Occipital lobe (tissue), 2 donors: ENCODE data around the gene PRR33. TPM values are rescaled to one million over a fixed set of nuclear protein-coding genes. Genes with fewer than 3 reads are reported as not detected.
A peak's percentile ranks its signal among the peaks of the same experiment; 100 is the strongest.
"Not testable (repeated sequence)": the region's sequence is repeated elsewhere in the genome, so short reads cannot be mapped to it uniquely, and the experiment has no call there.

Experiments
- DNase-seq: peaks from one replicate; lab custom pipeline; 2025; lab: John Stamatoyannopoulos, UW
- total RNA-seq: library from RNA; depleted of rRNA; stranded (reverse); fragments of >200 nt; gene quantifications from one replicate; pipeline ENCODE4 v1.2.3, GENCODE V29; 2014

The PRR33 gene
- total RNA-seq, 1 donor from 2014 or later: not detected

DNA sequence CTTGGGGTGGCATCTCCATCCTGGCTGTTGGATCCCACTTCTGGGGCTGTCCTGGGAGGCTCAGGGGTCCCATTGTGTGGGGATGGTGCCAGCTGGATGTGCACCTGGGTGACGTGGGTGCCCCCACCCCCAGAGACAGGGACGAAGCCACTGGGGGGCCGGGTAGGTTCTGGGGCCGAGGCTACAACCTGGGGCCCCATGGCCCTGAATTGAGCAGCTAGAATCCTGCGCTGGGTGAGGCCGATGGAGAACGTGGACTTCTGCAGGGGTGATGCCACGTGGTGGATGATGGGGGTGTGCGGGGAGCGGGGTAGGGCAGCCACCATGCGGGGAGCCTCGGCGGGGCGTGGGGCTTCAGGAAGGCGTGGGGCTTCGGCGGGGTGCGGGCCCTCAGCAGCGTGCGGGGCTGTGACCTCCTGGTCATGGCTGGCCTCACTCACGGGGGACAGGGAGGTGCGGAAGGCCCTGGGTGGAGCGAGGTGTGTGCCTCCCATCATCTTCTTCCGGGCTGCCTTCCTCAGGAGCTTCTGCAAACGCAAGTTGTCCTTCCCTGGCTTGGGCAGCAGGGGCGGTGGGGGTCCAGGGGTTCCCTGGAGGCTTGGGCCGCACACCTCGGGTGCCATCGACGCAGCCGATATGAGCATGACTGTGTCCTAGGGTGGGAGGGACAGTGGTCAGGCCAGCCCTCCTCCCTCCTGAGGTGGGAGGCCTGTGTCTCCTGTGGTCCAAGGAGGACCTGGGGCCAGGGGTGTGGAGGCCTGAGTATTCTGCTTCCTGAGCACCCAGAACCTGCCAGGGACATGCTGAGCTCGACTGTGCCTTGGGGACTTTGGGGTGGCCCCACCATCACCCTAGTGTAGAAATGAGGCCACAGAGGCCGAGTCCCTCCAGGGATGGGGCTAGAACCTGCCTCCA is 1.5 kb downstream of the PRR33 start:
- no peak for DNase-seq

DNA sequence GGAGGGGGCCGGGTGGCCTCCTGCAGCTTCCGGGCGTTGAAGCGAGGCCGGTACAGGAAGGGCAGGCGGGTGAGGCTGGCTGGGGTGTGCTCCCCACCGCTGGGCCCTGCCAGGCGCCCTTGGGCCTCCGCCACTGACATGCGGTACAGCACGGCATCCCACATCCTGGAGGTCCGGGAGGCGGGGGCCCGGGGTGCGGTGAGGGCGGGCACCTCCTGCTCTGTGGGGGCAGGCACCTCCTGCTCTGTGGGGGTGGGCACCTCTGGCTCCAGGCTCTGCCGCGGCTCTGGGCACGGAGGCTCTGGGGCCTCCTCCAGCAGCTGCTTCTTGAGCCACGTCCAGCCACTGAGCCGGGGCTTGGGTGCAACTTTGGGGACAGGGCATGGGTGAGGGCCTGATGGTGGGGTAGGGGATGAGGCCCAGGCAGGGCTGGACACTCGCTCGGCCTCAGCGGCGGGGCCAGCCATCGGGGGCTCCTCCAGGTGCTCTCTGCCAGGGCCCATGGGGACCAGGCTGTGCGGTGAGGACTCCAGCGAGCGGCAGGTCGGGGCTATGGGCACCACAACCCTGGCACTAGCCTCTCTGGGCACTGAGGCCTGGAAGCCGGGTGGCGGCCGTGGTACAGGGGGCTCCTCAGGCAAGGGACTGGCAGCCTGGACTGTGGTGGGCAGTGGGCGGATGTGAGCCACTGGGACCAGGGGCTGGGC is 2.3 kb downstream of the PRR33 start:
- no peak for DNase-seq

DNA sequence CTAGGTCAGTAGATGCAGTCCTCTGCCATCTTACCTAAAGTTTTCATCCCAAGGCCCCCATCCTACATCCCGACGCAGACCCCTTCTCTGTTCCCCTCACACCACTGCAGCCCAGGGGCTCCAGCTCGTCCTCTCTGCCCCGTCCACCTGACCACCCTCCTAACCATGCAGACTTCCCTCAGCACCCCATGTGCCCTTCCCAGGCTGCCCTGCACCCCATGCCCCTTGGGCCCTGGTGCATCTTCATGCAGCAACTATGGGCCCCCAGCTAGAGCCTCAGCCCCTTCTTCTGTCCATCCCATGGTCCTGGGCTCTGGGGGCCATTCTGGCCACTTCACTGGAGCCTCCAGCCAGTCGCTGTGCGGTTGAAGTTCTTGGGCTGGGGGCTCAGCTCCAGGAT is 2.9 kb downstream of the PRR33 start:
- no peak for DNase-seq

DNA sequence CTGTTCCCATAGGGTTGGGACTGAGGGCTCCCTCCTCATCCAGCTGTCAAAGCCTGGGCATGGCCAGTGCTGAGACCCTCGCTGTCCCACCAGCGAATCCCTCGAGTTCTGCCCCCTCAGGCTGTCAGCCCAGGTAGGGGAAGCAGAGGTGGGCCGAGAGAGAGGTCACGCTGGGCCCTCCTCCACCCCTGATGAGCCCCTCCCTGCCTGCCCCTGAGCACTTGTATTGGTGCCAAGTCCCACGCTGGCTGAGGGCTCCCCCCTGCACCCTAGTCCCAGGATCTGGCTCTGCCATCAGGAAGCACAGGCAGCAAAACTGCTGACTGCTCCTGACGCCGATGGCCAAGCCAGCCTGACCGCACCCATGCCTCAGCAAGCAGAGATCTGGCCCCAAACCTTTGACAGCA is 3.3 kb downstream of the PRR33 start:
- no peak for DNase-seq

DNA sequence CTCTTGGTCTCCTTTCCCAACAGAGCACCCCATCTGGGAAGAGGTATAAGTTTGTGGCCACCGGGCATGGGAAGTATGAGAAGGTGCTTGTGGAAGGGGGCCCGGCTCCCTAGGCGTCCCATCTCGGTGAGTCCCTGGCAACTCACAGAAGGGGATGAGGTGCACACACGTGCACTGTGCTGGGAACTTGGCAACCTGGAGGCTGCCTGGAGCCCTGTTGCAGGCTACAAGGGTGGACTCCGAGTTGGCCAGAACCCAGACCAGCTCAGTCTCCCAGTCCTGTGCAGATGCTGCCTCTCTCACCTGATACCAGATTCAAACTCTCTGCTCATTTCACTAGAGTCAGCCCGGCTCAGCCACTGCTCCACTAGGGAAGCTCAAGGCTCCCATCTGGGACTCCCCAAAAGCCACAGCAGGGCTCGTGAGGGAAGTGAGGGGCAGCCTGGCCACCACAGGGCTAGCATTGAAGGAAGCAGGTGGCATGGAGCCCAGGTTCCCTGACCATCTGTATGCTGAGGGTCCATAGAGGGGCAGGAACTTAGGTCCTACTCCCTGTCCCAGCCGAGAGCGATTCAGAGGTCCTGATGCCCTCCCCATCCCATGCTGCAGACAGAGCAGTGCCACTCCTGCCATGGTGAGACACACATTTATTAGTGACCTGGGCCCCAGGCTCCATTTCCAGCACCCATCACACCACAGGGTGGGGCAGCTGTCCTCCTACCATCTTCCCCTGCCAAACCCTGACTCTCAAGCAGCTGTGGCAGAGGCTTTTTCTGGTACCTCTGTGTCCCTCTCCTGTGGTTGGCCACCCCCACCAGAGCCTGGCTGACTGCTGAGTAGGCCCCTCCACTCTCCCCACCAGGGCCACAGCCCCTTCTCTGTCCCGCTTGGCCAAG is 4.0 kb downstream of the PRR33 start:
- DNase-seq: no peak

DNA sequence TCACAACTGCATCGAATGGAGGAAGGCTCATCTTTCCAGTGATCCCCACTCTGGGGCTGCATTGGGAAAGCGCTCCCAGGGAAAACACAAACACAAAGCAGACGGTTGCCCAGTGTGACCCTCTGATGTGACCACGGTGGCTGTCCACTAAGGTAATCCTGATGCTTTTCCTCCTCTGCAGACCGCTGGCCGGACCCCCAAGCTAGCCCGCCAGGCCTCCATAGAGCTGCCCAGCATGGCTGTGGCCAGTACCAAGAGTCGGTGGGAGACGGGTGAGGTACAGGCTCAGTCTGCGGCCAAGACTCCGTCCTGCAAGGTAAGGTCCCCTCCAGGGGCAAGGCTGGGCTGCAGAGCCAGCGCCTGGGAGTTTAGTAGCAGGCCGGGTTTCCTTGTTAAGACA is 5.1 kb downstream of the PRR33 start:
- DNase-seq: not testable (repeated sequence)

DNA sequence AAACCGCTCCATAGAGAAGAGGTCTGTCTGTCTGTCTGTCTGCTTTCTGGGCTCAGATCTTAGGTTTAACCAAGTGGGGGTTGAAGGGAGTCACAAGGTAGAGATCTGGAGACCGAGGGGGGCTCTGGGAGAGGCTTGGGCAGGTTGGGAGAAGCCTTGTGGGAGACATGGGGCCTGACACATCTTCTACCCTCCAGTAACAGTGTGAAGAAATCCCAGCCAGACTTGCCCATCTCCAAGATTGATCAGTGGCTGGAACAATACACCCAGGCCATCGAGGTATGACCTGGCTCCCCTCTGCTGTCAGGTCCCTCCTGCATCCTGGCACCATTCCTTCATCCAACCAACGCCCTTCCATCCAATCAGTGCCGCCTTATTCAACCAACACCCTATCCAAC is 7.4 kb downstream of the PRR33 start:
- no peak for DNase-seq

DNA sequence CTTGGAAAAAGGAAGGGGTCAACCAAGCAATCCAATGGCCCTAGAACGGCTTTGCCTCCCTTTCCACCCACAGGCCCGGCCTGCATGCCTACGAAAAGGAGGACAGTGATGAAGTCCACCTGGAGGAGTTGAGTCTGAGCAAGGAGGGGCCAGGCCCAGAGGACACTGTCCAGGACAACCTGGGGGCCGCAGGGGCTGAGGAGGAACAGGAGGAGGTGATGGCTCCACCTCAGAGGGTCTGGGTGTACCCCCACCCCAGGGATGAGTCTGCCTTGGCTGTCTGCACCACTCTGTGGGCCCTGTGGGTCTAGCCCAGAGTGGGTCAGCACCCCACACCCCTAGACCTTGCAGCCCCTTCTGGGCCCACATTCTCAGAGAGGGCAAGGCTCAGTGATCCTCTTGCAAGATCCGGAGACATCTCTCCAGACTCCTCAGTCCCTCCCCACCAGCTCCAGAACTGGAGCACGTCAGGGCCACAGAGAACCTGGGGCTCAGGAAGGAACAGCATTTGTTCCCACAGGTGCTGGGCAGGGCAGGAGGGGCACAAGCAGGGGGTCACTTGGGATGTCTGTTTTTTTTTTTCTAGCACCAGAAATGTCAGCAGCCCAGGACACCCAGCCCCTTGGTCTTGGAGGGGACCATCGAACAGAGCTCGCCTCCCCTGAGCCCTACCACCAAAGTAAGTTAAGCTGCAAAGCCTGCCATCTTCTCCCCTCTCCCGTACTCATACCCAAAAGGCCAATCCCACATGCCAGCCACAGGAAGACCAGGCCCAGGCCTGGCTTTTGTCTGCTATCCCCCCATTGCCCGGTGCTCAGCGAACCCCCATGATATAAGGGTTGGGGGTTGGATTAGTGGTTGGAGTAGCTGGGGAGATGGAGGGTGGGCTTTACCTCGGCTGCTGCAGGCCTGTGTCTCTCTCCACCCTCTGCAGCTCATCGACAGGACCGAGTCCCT is 8.1 kb downstream of the PRR33 start:
- no peak for DNase-seq

DNA sequence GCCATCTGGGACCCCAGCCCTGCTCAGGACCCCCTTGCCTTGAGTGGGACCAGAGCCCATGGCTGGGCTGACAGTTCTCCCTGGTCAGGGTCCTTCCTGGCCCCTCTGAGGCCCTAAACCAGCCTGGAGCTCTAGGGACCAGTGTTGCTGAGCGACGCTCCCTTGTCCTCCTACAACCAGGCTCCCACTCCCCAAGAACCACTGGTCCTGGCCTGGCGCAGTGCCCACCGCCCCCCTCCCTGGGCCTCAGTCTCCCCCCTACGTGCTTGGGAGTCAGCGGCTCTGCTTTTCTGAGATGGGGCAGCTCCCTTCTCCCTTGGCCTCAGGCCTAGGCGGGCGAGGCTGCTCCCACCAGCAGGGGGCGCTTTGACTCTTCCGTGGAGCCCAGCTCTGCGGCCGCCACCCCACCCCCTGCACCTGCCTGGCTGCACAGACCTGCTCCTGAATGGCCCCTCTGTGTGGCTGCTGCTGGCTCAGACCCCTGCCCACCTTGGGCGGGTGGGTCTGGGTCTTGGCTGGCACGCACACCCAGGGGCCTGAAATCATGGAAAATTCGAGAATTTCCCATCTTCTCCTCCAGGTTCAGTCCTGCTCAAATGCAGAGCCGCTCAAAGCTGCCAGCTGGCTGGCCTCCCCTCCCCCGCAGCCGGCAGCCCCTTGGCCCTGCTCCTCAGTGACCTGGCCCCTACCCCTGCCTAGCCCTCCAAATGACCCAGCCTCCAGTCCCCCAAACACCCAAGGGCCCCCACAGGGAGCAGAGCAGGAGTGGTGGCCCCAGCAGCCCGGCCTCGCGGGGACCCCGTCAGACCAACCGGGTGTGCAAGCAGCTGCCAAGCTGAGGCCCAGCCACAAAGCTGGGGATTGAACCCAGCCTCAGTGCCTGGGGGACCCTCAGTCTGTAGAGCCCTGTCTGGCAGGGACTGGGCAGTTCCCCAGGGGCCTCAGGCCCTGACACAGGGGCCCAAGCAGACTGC is 9.1 kb downstream of the PRR33 start:
- DNase-seq: peak; percentile 23

DNA sequence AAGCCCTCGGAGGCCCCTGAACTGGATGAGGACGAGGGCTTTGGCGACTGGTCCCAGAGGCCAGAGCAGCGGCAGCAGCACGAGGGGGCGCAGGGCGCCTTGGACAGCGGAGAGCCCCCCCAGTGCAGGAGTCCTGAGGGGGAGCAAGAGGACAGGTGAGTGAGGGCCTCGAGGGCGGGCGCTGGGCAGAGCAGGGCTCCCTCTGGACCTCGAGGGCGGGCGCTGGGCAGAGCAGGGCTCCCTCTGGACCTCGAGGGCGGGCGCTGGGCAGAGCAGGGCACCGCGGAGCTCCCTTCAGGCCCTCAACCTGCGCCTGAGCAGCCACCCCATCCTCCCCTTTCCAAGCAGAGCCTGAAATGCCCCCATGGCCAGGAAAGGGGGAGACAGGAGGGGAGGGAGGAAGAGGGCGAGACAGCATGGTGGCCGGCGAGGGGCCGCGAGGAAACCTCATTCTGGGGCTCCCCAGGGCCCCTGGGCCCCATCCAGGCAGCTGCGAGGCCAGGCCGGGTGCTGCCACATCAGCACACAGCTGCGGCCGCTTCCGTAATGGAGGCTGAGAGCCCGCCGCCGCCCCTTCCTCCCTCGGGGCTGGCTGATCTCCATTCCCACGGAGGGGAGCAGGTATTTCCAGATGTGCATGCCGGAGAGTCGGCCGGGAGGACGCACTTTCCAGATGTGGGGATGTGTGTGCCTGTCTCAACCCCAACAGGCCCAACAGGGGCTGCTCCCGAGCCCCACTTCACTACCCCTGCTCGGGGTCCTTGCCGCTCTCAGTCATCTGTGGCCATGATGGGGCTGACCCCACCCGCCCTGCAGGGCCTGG is 10.0 kb downstream of the PRR33 start:
- no peak for DNase-seq

DNA sequence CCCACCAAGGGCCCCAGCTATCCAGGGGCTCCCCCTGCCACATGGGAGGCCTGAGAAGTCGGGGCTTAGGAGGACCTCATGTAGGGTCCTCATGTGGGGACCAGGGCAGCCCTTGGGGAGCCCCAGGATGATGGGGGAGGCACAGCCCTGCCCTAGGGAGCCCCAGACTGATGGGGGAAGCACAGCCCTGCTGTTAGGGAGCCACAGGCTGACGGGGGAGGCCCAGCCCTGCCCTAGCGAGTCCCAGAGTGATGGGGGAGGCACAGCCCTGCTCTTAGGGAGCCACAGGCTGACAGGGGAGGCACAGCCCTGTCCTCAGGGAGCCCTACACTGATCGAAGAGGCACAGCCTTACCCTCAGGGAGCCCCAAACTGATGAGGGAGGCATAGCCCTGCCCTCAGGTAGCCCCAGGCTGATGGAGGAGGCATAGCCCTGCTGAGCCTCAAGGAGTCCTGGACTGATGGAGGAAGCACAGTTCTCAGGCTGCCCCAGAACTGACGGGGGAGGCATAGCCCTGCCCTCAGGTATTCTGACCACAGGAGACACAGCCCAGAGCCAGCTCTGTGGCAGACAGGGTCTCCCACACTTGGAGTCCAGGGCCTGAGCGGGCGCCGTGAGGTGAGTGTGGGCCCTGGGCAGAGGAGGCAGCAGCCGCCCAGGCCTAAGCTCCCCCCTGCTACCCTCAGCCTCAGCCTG is 10.8 kb downstream of the PRR33 start:
- DNase-seq: no peak

DNA sequence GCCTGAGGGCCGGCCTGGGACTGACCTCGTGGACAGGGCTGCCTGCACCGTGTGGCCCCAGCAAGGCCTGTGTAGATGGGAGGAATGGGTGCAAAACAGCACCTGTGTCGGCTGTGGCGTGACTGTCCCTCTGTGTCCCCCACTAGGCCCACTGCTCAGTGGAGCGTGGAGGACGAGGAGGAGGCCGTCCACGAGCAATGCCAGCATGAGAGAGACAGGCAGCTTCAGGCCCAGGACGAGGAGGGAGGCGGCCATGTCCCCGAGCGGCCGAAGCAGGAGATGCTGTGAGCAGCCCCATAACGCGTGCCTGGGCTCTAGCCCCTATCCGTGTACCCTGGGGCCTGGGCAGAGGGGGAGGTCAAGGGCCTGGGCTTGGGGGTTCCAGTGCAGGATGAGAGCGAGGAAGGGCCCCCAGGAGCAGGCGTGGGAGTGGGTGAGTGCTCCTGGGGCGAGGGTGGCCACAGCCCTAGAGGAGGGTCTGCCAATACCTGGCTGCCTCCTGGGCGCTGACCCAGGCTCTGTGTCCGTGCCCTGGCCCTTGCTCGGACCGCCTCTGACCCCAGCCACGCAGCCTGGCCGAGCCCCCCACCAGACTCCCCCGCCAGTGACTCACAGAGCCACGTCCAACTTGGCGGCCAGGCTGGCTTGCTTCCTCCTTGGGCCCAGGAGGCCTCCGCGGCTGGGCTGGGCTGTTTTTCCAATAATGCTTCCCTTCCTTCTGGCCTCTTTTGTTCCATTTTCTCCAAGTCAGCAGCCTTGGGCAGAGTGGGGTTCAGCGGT is 11.6 kb downstream of the PRR33 start:
- no peak for DNase-seq

DNA sequence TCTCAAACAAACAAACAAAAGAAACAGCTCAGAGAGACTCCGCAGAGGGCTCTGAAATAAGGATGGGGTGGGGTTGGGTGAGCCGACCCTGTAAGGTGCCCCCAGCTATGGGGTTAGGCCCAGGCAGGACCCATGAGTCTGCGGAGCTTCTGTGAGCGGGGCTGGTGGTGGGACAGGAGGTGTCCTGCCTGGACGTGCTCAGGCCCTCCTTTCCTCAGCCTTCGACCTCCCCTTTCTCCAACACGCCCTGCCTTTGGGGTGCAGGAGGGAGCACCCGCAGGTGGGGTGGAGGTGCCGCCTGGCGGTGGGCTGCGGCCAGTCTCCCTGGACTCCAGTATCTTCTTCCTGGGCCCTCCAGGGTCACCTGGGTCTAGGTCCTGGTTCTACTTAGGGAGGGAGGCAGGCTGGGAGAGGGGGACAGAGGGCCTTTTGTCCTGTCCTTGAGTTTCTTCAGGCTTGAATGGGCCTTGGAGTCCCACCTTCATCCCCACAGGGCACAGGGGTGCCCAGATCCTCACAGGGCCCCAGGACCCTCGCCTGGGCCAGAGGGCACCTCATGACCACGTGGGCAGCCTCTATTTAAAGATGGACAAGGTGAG is 12.3 kb downstream of the PRR33 start:
- no peak for DNase-seq

DNA sequence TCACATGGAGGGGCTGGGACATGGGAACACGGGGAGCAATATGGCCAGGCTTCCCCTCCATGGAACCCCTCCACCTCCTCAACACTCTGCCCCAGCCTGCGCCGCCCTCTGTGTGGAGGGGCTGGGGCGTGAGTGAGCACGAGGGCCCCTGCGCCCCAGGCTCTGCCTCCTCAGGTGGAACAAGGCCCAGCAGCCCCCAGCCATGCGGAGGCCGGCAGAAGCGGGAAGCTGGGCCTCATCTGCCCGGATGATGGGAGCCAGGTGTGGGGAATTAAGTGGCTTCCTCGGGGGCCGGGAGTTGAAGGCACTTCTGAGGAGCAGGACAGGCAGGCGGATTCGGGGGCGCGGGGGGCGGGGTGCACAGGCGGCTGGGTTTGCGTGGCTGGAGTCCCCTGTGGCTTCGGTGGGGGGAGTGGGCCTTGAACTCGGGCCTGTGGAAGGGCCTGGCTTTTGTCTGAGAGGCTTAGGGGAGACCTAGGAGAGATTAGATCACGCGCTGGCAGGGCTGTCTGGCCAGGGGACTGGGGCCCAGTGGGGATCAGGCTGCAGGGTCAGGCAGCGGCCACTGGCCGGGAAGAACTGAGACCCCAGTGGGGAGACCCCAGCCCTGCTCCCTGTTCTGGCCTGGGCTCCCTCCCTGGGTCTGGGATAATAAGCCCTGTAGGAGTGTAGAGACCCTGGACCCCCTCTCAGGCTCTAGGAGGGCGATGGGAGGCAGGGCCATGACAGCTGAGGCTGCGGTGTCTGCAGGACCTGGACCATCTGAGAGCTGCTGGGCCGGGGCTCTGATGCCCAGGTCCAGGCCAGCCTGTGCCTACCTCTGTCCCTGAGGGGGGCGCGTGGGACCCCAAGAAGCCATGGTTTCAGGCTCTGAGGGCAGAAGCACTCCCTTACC is 13.3 kb downstream of the PRR33 start:
- DNase-seq: no peak
